ENCODE results near the gene CYP4F11.
"Not testable (repeated sequence)": the region's sequence is repeated elsewhere in the genome, so short reads cannot be mapped to it uniquely, and the experiment has no call there.

Gene CYP4F11

DNA sequence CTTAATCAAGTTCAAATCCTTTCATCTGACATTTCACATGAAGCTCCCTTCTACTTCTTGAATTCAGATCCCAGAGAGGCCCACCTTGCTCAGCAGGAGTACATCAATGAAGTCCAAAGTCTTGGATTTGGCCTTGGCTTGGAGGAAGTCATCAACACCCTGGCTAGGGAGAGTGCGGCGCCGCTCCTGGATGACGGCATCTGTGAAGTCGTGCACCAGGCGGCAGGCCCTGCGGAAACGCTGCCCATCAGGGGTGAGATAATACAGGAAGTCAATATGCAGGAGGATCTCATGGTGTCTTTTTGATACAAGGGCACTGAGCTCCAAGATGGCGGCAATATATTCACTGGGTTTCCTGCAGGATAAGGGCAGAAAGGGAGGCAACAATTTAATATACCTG, 45.0 kb downstream of the CYP4F11 start:
- not testable (repeated sequence) for H3K27me3 ChIP-seq (ENCODE audit: control insufficient read depth in 2 of 2, insufficient read depth in 2 of 2, low read length in 2 of 2); H3K4me3 ChIP-seq (ENCODE audit: low read length in 2 of 2); H3K9me3 ChIP-seq (ENCODE audit: control insufficient read depth in 2 of 2, low read length in 2 of 2); H3K27ac ChIP-seq (ENCODE audit: low read depth in 2 of 2, low read length in 2 of 2); H3K36me3 ChIP-seq (ENCODE audit: control insufficient read depth in 2 of 2, insufficient read depth in 2 of 2, low read length in 2 of 2); H3K9ac ChIP-seq (ENCODE audit: low read depth in 1 of 2, low read length in 2 of 2)
- peaks cover 14% of the 10 kb centered on the region in 2 donors for H3K4me1 ChIP-seq (ENCODE audit: control insufficient read depth in 2 of 2, insufficient read depth in 2 of 2, low read length in 2 of 2)

GRCh38 chr19:15885919-15886318, 48.4 kb downstream of the CYP4F11 start:
- H3K36me3 ChIP-seq (ENCODE audit: control insufficient read depth in 2 of 2, insufficient read depth in 2 of 2, low read length in 2 of 2) = no peaks in the 10 kb centered on the region
- H3K9me3 ChIP-seq (ENCODE audit: control insufficient read depth in 2 of 2, low read length in 2 of 2) = no peaks in the 10 kb centered on the region
- no peak overlapping the region for H3K4me3 ChIP-seq (ENCODE audit: low read length in 2 of 2)
- no peaks in the 10 kb centered on the region for H3K27me3 ChIP-seq (ENCODE audit: control insufficient read depth in 2 of 2, insufficient read depth in 2 of 2, low read length in 2 of 2)
- H3K4me1 ChIP-seq (ENCODE audit: control insufficient read depth in 2 of 2, insufficient read depth in 2 of 2, low read length in 2 of 2) = no peaks in the 10 kb centered on the region
- H3K9ac ChIP-seq (ENCODE audit: low read depth in 1 of 2, low read length in 2 of 2) = no peak overlapping the region
- H3K27ac ChIP-seq (ENCODE audit: low read depth in 2 of 2, low read length in 2 of 2) = no peak overlapping the region

GRCh38 chr19:15885167-15885566, 49.2 kb downstream of the CYP4F11 start:
- Histone ChIP-seq H3K4me1 (ENCODE audit: control insufficient read depth in 2 of 2, insufficient read depth in 2 of 2, low read length in 2 of 2) (no peaks in the 10 kb centered on the region), H3K27me3 (ENCODE audit: control insufficient read depth in 2 of 2, insufficient read depth in 2 of 2, low read length in 2 of 2) (no peaks in the 10 kb centered on the region), H3K27ac (ENCODE audit: low read depth in 2 of 2, low read length in 2 of 2) (no peak overlapping the region), H3K4me3 (ENCODE audit: low read length in 2 of 2) (no peak overlapping the region), H3K9me3 (ENCODE audit: control insufficient read depth in 2 of 2, low read length in 2 of 2) (no peaks in the 10 kb centered on the region), H3K9ac (ENCODE audit: low read depth in 1 of 2, low read length in 2 of 2) (no peak overlapping the region), H3K36me3 (ENCODE audit: control insufficient read depth in 2 of 2, insufficient read depth in 2 of 2, low read length in 2 of 2) (no peaks in the 10 kb centered on the region)

DNA sequence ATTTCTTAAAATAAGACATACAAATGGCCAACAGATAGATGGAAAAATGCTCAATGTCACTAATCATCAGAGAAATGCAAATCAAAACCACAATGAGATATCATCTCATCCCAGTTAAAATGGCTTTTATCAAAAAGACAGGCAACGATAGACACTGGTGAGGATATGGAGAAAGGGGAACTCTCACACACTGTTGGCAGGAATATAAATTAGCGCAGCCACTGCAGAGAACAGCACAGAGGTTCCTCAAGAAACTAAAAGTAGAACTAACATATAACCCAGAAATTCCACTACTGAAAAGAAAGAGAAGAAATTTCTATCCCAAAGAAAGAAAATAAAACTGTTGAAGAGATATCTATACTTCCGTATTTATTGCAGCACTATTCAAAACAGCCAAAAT, 51.0 kb downstream of the CYP4F11 start:
- not testable (repeated sequence) for H3K27ac ChIP-seq (ENCODE audit: low read depth in 2 of 2, low read length in 2 of 2); H3K4me3 ChIP-seq (ENCODE audit: low read length in 2 of 2); H3K9ac ChIP-seq (ENCODE audit: low read depth in 1 of 2, low read length in 2 of 2); H3K36me3 ChIP-seq (ENCODE audit: control insufficient read depth in 2 of 2, insufficient read depth in 2 of 2, low read length in 2 of 2); H3K27me3 ChIP-seq (ENCODE audit: control insufficient read depth in 2 of 2, insufficient read depth in 2 of 2, low read length in 2 of 2); H3K9me3 ChIP-seq (ENCODE audit: control insufficient read depth in 2 of 2, low read length in 2 of 2); H3K4me1 ChIP-seq (ENCODE audit: control insufficient read depth in 2 of 2, insufficient read depth in 2 of 2, low read length in 2 of 2)

DNA sequence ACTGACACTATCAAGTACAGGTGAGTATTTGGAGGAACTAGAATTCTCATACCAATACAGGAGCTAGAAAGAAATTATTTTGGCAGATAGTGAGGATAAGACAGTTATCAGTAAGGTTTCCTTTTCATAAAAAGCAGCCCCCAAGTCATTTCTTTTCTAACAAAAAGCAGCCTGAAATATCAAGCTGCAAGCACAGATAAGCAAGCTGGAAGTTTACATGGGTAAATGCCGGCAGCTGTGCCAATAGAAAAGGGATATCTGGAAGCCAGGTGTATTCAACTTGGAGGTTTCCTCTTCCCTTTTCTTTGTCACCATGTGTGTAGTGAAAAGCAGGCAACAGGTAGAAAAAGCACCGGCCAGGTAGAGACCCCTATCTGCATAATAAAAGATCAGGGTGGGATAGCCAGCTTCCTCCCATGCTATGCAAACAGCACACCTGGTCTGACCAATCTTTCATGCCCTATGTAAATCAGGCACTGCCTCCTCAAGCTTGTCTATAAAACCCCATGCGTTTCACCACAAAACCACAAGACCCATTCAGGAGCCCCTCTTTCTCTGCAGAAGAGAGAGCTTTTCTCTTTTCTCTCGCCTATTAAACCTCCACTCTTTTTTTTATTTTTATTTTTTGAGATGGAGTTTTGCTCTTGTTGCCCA, 59.4 kb downstream of the CYP4F11 start:
- Histone ChIP-seq H3K27ac (ENCODE audit: low read depth in 2 of 2, low read length in 2 of 2) (no peak overlapping the region), H3K9me3 (ENCODE audit: control insufficient read depth in 2 of 2, low read length in 2 of 2) (no peaks in the 10 kb centered on the region), H3K4me3 (ENCODE audit: low read length in 2 of 2) (no peak overlapping the region), H3K27me3 (ENCODE audit: control insufficient read depth in 2 of 2, insufficient read depth in 2 of 2, low read length in 2 of 2) (peaks cover 0 to 5% of the 10 kb centered on the region in 2 donors), H3K9ac (ENCODE audit: low read depth in 1 of 2, low read length in 2 of 2) (no peak overlapping the region), H3K36me3 (ENCODE audit: control insufficient read depth in 2 of 2, insufficient read depth in 2 of 2, low read length in 2 of 2) (no peaks in the 10 kb centered on the region), H3K4me1 (ENCODE audit: control insufficient read depth in 2 of 2, insufficient read depth in 2 of 2, low read length in 2 of 2) (no peaks in the 10 kb centered on the region)

DNA sequence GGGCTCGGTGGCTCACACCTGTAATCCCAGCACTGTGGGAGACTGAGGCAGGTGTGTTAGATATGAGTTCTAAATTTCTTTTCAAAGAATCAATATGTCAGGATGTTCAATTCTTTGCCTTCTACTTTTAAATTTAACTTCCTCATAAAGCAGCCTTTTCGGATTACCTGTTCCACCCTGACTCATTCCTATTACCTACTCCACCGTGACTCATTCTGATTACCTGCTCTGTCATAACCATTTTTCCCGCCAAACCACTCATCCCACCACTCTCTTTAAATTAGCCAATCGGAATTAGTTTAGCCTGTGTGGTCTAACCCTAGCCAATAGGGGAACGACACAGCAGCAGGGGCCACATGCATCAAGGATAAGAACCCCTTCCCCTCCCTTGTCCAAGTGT, 60.6 kb downstream of the CYP4F11 start:
- not testable (repeated sequence) for H3K27ac ChIP-seq (ENCODE audit: low read depth in 2 of 2, low read length in 2 of 2); H3K4me1 ChIP-seq (ENCODE audit: control insufficient read depth in 2 of 2, insufficient read depth in 2 of 2, low read length in 2 of 2); H3K9ac ChIP-seq (ENCODE audit: low read depth in 1 of 2, low read length in 2 of 2); H3K36me3 ChIP-seq (ENCODE audit: control insufficient read depth in 2 of 2, insufficient read depth in 2 of 2, low read length in 2 of 2); H3K9me3 ChIP-seq (ENCODE audit: control insufficient read depth in 2 of 2, low read length in 2 of 2); H3K4me3 ChIP-seq (ENCODE audit: low read length in 2 of 2); H3K27me3 ChIP-seq (ENCODE audit: control insufficient read depth in 2 of 2, insufficient read depth in 2 of 2, low read length in 2 of 2)

- H3K9ac ChIP-seq (ENCODE audit: low read depth in 1 of 2, low read length in 2 of 2) = no peak overlapping the region
- H3K27me3 ChIP-seq (ENCODE audit: control insufficient read depth in 2 of 2, insufficient read depth in 2 of 2, low read length in 2 of 2) = peaks cover 0 to 2% of the 10 kb centered on the region in 2 donors
- peaks cover 0 to 7% of the 10 kb centered on the region in 2 donors for H3K4me1 ChIP-seq (ENCODE audit: control insufficient read depth in 2 of 2, insufficient read depth in 2 of 2, low read length in 2 of 2)
- no peak overlapping the region for H3K27ac ChIP-seq (ENCODE audit: low read depth in 2 of 2, low read length in 2 of 2)
- no peak overlapping the region for H3K4me3 ChIP-seq (ENCODE audit: low read length in 2 of 2)
- no peaks in the 10 kb centered on the region for H3K9me3 ChIP-seq (ENCODE audit: control insufficient read depth in 2 of 2, low read length in 2 of 2)
- H3K36me3 ChIP-seq (ENCODE audit: control insufficient read depth in 2 of 2, insufficient read depth in 2 of 2, low read length in 2 of 2) = no peaks in the 10 kb centered on the region
These were observed 62.8 kb downstream of the CYP4F11 start for GRCh38 chr19:15871570-15871969.

GRCh38 chr19:15869873-15870272, 64.5 kb downstream of the CYP4F11 start:
- Histone ChIP-seq H3K9me3 (ENCODE audit: control insufficient read depth in 2 of 2, low read length in 2 of 2) (no peaks in the 10 kb centered on the region), H3K27me3 (ENCODE audit: control insufficient read depth in 2 of 2, insufficient read depth in 2 of 2, low read length in 2 of 2) (no peaks in the 10 kb centered on the region), H3K36me3 (ENCODE audit: control insufficient read depth in 2 of 2, insufficient read depth in 2 of 2, low read length in 2 of 2) (no peaks in the 10 kb centered on the region), H3K9ac (ENCODE audit: low read depth in 1 of 2, low read length in 2 of 2) (no peak overlapping the region), H3K4me1 (ENCODE audit: control insufficient read depth in 2 of 2, insufficient read depth in 2 of 2, low read length in 2 of 2) (peaks cover 0 to 7% of the 10 kb centered on the region in 2 donors), H3K4me3 (ENCODE audit: low read length in 2 of 2) (no peak overlapping the region), H3K27ac (ENCODE audit: low read depth in 2 of 2, low read length in 2 of 2) (no peak overlapping the region)

- Histone ChIP-seq H3K27ac (ENCODE audit: low read depth in 2 of 2, low read length in 2 of 2) (no peak overlapping the region), H3K9me3 (ENCODE audit: control insufficient read depth in 2 of 2, low read length in 2 of 2) (no peaks in the 10 kb centered on the region), H3K27me3 (ENCODE audit: control insufficient read depth in 2 of 2, insufficient read depth in 2 of 2, low read length in 2 of 2) (no peaks in the 10 kb centered on the region)
These were observed 65.2 kb downstream of the CYP4F11 start for GRCh38 chr19:15869109-15869555.

GRCh38 chr19:15866636-15867035, 67.7 kb downstream of the CYP4F11 start:
- no peak overlapping the region for H3K27ac ChIP-seq (ENCODE audit: low read depth in 2 of 2, low read length in 2 of 2)
- no peak overlapping the region for H3K4me3 ChIP-seq (ENCODE audit: low read length in 2 of 2)
- H3K4me1 ChIP-seq (ENCODE audit: control insufficient read depth in 2 of 2, insufficient read depth in 2 of 2, low read length in 2 of 2) = peaks cover 0 to 7% of the 10 kb centered on the region in 2 donors
- no peaks in the 10 kb centered on the region for H3K27me3 ChIP-seq (ENCODE audit: control insufficient read depth in 2 of 2, insufficient read depth in 2 of 2, low read length in 2 of 2)
- no peak overlapping the region for H3K9ac ChIP-seq (ENCODE audit: low read depth in 1 of 2, low read length in 2 of 2)
- H3K36me3 ChIP-seq (ENCODE audit: control insufficient read depth in 2 of 2, insufficient read depth in 2 of 2, low read length in 2 of 2) = no peaks in the 10 kb centered on the region
- H3K9me3 ChIP-seq (ENCODE audit: control insufficient read depth in 2 of 2, low read length in 2 of 2) = no peaks in the 10 kb centered on the region

More at GRCh38 chr19:15869109-15869555, 65.2 kb downstream of the CYP4F11 start:
- Histone ChIP-seq H3K4me3 (ENCODE audit: low read length in 2 of 2) (no peak overlapping the region), H3K9ac (ENCODE audit: low read depth in 1 of 2, low read length in 2 of 2) (no peak overlapping the region), H3K36me3 (ENCODE audit: control insufficient read depth in 2 of 2, insufficient read depth in 2 of 2, low read length in 2 of 2) (no peaks in the 10 kb centered on the region), H3K4me1 (ENCODE audit: control insufficient read depth in 2 of 2, insufficient read depth in 2 of 2, low read length in 2 of 2) (peaks cover 0 to 7% of the 10 kb centered on the region in 2 donors)
